HepG2 (cell line): ENCODE data around the gene CAT. TPM values are rescaled to one million over a fixed set of nuclear protein-coding genes. Genes with fewer than 3 reads are reported as not detected.

ENCODE experiments used
- ELF1 ChIP-seq: sonication (generic); formaldehyde crosslinking; IDR thresholded peaks from 2 replicates; pipeline ENCODE4 v1.4.0; 2020; ENCODE audit warnings: missing genetic modification reagents
- HDAC1 ChIP-seq: sonication (generic); formaldehyde crosslinking; IDR thresholded peaks from 2 replicates; pipeline ENCODE4 v1.5.1; 2020; ENCODE audit warnings: mild to moderate bottlenecking, missing genetic modification reagents
- ONECUT2 ChIP-seq: sonication (generic); formaldehyde crosslinking; IDR thresholded peaks from 2 replicates; pipeline ENCODE4 v1.4.0; 2020; ENCODE audit warnings: missing genetic modification reagents
- RBAK ChIP-seq: sonication (generic); formaldehyde crosslinking; IDR thresholded peaks from 2 replicates; pipeline ENCODE4 v1.5.1; 2020; ENCODE audit warnings: mild to moderate bottlenecking, missing genetic modification reagents
- SRSF9 ChIP-seq: fragments of 200-400 bp; formaldehyde crosslinking; IDR thresholded peaks from 2 replicates; pipeline ENCODE4 v1.6.1; 2018; ENCODE audit warnings: borderline replicate concordance, mild to moderate bottlenecking, low read depth, low read length; ENCODE audit not compliant: insufficient read depth, poor library complexity, severe bottlenecking
- YEATS2 ChIP-seq: sonication (generic); formaldehyde crosslinking; IDR thresholded peaks from 2 replicates; pipeline ENCODE4 v1.4.0; 2020; ENCODE audit warnings: missing genetic modification reagents, borderline replicate concordance
- ZC3H4 ChIP-seq: sonication (generic); formaldehyde crosslinking; IDR thresholded peaks from 2 replicates; pipeline ENCODE4 v1.4.0; 2020; ENCODE audit warnings: missing genetic modification reagents, borderline replicate concordance
- ZNF660 ChIP-seq: sonication (generic); formaldehyde crosslinking; IDR thresholded peaks from 2 replicates; pipeline ENCODE4 v1.5.1; 2020; ENCODE audit warnings: mild to moderate bottlenecking, low read depth, missing genetic modification reagents, borderline replicate concordance
- polyA plus RNA-seq, 8 experiments: library from polyadenylated mRNA; depleted of rRNA in 3 of 8; stranded (reverse) in 7 of 8; unstranded in 1 of 8; fragments of >200 nt; fragmentation: Illumina TruSeq in 4 of 8; extraction: Trizol in 4 of 8; gene quantifications; 2 replicates each; pipeline versions ENCODE4 v1.2.1 to v1.2.3, GENCODE V29; 2011 to 2016; ENCODE audit warnings: low read depth in 4 of 8, missing spikeins in 1 of 8, mixed read lengths in 1 of 8; ENCODE audit not compliant: insufficient read depth in 1 of 8
- total RNA-seq, 5 experiments: library from RNA; depleted of rRNA; stranded (reverse); fragments of >200 nt; fragmentation: Illumina TruSeq; extraction: Trizol; gene quantifications; 2 replicates each; pipeline ENCODE4 v1.2.3, GENCODE V29; 2016; ENCODE audit warnings: low read depth in 1 of 5
- TF ChIP-seq, protein P1 (sequence below): IDR thresholded peaks from 2 replicates; pipeline ENCODE4 v1.6.1; 2018; ENCODE audit warnings: missing genetic modification reagents
- TF ChIP-seq, protein P2 (sequence below): sonication (generic); formaldehyde crosslinking; IDR thresholded peaks from 2 replicates; pipeline ENCODE4 v1.5.1; 2020; ENCODE audit warnings: mild to moderate bottlenecking, missing genetic modification reagents
- TF ChIP-seq, protein P3 (sequence below): sonication (generic); formaldehyde crosslinking; IDR thresholded peaks from 2 replicates; pipeline ENCODE4 v1.4.0; 2020; ENCODE audit warnings: missing genetic modification reagents
- TF ChIP-seq, protein P4 (sequence below): sonication (generic); formaldehyde crosslinking; IDR thresholded peaks from 2 replicates; pipeline ENCODE4 v1.9.0; 2021; ENCODE audit warnings: missing genetic modification reagents, borderline replicate concordance
- TF ChIP-seq, protein P5 (sequence below): IDR thresholded peaks from 2 replicates; pipeline ENCODE4 v1.6.1; 2016; ENCODE audit warnings: low read depth
- TF ChIP-seq, protein P6 (sequence below): sonication (generic); formaldehyde crosslinking; IDR thresholded peaks from 2 replicates; pipeline ENCODE4 v1.4.0; 2020; ENCODE audit warnings: missing genetic modification reagents
- TF ChIP-seq, protein P7 (sequence below): sonication (generic); formaldehyde crosslinking; IDR thresholded peaks from 2 replicates; pipeline ENCODE4 v1.9.0; 2021; ENCODE audit warnings: missing genetic modification reagents, mild to moderate bottlenecking, borderline replicate concordance

The CAT gene
- total and polyA plus RNA-seq, 2 of the 13 experiments (the other 11 are each of a cell fraction or from before 2014, with no cell fraction given) = 107 to 136 TPM

DNA sequence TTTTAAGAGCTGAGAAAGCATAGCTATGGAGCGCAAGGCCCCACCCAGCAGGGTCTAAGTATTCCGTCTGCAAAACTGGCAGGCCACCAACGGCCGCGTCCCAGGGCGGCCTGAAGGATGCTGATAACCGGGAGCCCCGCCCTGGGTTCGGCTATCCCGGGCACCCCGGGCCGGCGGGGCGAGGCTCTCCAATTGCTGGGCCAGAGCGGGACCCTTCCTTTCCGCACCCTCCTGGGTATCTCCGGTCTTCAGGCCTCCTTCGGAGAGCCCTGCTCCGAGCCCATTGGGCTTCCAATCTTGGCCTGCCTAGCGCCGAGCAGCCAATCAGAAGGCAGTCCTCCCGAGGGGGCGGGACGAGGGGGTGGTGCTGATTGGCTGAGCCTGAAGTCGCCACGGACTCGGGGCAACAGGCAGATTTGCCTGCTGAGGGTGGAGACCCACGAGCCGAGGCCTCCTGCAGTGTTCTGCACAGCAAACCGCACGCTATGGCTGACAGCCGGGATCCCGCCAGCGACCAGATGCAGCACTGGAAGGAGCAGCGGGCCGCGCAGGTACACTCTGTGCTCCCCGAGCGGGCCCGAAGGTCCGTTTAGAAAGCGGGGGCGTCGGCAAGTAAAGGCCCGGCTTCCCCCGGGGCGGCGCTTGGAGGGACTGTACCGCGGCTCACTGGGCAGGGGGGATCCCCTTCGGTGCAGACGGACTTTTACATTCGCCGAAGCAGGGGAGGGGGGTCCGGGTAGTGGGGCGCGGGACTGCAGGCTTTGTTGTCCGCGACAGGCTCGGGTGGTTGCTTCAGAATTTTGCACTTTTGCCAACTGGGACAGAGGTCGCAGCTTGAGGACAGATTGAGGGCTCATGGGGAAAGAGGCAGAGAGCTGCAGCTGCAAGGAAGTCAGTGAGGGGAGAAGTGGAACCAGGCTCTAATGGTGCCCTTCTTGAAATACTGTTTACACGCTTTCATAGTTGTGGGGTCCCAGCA is at the start of gene CAT (continued):
- TF ChIP-seq, protein P1, sequence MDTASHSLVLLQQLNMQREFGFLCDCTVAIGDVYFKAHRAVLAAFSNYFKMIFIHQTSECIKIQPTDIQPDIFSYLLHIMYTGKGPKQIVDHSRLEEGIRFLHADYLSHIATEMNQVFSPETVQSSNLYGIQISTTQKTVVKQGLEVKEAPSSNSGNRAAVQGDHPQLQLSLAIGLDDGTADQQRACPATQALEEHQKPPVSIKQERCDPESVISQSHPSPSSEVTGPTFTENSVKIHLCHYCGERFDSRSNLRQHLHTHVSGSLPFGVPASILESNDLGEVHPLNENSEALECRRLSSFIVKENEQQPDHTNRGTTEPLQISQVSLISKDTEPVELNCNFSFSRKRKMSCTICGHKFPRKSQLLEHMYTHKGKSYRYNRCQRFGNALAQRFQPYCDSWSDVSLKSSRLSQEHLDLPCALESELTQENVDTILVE (CRISPR knock-in tag) = no peak
- TF ChIP-seq ZC3H4 (CRISPR knock-in tag) = no peak
- TF ChIP-seq, protein P2, sequence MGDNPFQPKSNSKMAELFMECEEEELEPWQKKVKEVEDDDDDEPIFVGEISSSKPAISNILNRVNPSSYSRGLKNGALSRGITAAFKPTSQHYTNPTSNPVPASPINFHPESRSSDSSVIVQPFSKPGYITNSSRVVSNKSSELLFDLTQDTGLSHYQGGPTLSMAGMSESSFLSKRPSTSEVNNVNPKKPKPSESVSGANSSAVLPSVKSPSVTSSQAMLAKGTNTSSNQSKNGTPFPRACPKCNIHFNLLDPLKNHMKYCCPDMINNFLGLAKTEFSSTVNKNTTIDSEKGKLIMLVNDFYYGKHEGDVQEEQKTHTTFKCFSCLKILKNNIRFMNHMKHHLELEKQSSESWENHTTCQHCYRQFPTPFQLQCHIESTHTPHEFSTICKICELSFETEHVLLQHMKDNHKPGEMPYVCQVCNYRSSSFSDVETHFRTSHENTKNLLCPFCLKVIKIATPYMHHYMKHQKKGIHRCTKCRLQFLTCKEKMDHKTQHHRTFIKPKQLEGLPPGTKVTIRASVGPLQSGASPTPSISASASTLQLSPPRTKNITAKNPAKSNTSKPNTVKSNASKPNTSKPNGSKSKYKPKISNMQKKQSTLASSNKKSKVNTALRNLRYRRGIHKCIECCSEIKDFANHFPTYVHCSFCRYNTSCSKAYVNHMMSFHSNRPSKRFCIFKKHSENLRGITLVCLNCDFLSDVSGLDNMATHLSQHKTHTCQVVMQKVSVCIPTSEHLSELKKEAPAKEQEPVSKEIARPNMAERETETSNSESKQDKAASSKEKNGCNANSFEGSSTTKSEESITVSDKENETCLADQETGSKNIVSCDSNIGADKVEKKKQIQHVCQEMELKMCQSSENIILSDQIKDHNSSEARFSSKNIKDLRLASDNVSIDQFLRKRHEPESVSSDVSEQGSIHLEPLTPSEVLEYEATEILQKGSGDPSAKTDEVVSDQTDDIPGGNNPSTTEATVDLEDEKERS = peak; percentile 70
- TF ChIP-seq, protein P3, sequence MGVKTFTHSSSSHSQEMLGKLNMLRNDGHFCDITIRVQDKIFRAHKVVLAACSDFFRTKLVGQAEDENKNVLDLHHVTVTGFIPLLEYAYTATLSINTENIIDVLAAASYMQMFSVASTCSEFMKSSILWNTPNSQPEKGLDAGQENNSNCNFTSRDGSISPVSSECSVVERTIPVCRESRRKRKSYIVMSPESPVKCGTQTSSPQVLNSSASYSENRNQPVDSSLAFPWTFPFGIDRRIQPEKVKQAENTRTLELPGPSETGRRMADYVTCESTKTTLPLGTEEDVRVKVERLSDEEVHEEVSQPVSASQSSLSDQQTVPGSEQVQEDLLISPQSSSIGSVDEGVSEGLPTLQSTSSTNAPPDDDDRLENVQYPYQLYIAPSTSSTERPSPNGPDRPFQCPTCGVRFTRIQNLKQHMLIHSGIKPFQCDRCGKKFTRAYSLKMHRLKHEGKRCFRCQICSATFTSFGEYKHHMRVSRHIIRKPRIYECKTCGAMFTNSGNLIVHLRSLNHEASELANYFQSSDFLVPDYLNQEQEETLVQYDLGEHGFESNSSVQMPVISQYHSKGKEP (CRISPR knock-in tag) = no peak
- TF ChIP-seq, protein P4, sequence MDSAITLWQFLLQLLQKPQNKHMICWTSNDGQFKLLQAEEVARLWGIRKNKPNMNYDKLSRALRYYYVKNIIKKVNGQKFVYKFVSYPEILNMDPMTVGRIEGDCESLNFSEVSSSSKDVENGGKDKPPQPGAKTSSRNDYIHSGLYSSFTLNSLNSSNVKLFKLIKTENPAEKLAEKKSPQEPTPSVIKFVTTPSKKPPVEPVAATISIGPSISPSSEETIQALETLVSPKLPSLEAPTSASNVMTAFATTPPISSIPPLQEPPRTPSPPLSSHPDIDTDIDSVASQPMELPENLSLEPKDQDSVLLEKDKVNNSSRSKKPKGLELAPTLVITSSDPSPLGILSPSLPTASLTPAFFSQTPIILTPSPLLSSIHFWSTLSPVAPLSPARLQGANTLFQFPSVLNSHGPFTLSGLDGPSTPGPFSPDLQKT (CRISPR knock-in tag) = no peak
- TF ChIP-seq HDAC1 (CRISPR knock-in tag) = peak; percentile 88
- no peak for TF ChIP-seq SRSF9
- no peak for TF ChIP-seq RBAK
- no peak for TF ChIP-seq ZNF660 (CRISPR knock-in tag)
- peak; percentile 38 for TF ChIP-seq YEATS2
- TF ChIP-seq ELF1 = no peak; the same call in 1 of the 2 replicates
- TF ChIP-seq, protein P5, sequence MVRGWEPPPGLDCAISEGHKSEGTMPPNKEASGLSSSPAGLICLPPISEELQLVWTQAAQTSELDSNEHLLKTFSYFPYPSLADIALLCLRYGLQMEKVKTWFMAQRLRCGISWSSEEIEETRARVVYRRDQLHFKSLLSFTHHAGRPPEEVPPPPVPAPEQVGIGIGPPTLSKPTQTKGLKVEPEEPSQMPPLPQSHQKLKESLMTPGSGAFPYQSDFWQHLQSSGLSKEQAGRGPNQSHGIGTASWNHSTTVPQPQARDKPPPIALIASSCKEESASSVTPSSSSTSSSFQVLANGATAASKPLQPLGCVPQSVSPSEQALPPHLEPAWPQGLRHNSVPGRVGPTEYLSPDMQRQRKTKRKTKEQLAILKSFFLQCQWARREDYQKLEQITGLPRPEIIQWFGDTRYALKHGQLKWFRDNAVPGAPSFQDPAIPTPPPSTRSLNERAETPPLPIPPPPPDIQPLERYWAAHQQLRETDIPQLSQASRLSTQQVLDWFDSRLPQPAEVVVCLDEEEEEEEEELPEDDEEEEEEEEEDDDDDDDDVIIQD (CRISPR knock-in tag) = peak; percentile 83; the same call in 1 of the 2 replicates
- no peak for TF ChIP-seq ONECUT2
- TF ChIP-seq, protein P6, sequence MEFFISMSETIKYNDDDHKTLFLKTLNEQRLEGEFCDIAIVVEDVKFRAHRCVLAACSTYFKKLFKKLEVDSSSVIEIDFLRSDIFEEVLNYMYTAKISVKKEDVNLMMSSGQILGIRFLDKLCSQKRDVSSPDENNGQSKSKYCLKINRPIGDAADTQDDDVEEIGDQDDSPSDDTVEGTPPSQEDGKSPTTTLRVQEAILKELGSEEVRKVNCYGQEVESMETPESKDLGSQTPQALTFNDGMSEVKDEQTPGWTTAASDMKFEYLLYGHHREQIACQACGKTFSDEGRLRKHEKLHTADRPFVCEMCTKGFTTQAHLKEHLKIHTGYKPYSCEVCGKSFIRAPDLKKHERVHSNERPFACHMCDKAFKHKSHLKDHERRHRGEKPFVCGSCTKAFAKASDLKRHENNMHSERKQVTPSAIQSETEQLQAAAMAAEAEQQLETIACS (CRISPR knock-in tag) = no peak
- TF ChIP-seq, protein P7, sequence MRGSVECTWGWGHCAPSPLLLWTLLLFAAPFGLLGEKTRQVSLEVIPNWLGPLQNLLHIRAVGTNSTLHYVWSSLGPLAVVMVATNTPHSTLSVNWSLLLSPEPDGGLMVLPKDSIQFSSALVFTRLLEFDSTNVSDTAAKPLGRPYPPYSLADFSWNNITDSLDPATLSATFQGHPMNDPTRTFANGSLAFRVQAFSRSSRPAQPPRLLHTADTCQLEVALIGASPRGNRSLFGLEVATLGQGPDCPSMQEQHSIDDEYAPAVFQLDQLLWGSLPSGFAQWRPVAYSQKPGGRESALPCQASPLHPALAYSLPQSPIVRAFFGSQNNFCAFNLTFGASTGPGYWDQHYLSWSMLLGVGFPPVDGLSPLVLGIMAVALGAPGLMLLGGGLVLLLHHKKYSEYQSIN (CRISPR knock-in tag) = no peak
